Epithelial cell of esophagus (primary cell): ENCODE results near the gene RMND5A.
"Not testable (repeated sequence)": the region's sequence is repeated elsewhere in the genome, so short reads cannot be mapped to it uniquely, and the experiment has no call there.

ENCODE experiments used
- DNase-seq: peaks from one replicate; pipeline ENCODE4 v3.0.0; 2010; ENCODE audit warnings: low read depth
- H3K4me3 ChIP-seq: 2 replicates; pipeline ENCODE4 v1.5.1; 2011; ENCODE audit warnings: mild to moderate bottlenecking, low read length, control low read depth
- CTCF ChIP-seq: IDR thresholded peaks from 2 replicates; pipeline ENCODE4 v1.5.1; 2011; ENCODE audit warnings: low read depth, mild to moderate bottlenecking, low read length, control low read depth, inconsistent platforms; ENCODE audit not compliant: insufficient read depth; ENCODE audit errors: missing control alignments

RMND5A gene

GRCh38 chr2:86697551-86698104 lies 22.5 kb upstream of the RMND5A start:
- no peak overlapping the region for H3K4me3 ChIP-seq
- DNase-seq: peak; percentile 51

GRCh38 chr2:86700690-86701089 lies 19.4 kb upstream of the RMND5A start:
- H3K4me3 ChIP-seq: no peak overlapping the region
- no peak for TF ChIP-seq CTCF
- no peak for DNase-seq

More at GRCh38 chr2:86697551-86698104, 22.5 kb upstream of the RMND5A start:
- TF ChIP-seq CTCF: no peak

- DNase-seq: peak; percentile 96
- no peak overlapping the region for H3K4me3 ChIP-seq
- TF ChIP-seq CTCF: peak; percentile 32
Observed at GRCh38 chr2:86703704-86704361, 16.3 kb upstream of the RMND5A start.

- peak; percentile 80 for DNase-seq
- TF ChIP-seq CTCF: no peak
- no peak overlapping the region for H3K4me3 ChIP-seq
Observed at GRCh38 chr2:86704459-86704971, 15.6 kb upstream of the RMND5A start.

GRCh38 chr2:86706220-86706619 lies 13.9 kb upstream of the RMND5A start:
- no peak for DNase-seq
- H3K4me3 ChIP-seq: no peak overlapping the region
- no peak for TF ChIP-seq CTCF

- DNase-seq: no peak
- no peak overlapping the region for H3K4me3 ChIP-seq
- no peak for TF ChIP-seq CTCF
Observed at GRCh38 chr2:86706935-86707334, 13.2 kb upstream of the RMND5A start.

- DNase-seq, H3K4me3 ChIP-seq: not testable (repeated sequence)
Observed at GRCh38 chr2:86708126-86708525, 12.0 kb upstream of the RMND5A start.

- DNase-seq, H3K4me3 ChIP-seq: not testable (repeated sequence)
Observed at GRCh38 chr2:86714579-86715173, 5.4 kb upstream of the RMND5A start.

- peak overlapping the region; percentile 51 for H3K4me3 ChIP-seq
- DNase-seq: not testable (repeated sequence)
Observed at GRCh38 chr2:86719263-86719636, 841 bp upstream of the RMND5A start.

- DNase-seq: peak; percentile 46
- H3K4me3 ChIP-seq: peak overlapping the region; percentile 55
Observed at GRCh38 chr2:86720540-86721320, 639 bp downstream of the RMND5A start.

- not testable (repeated sequence) for DNase-seq, H3K4me3 ChIP-seq
Observed at GRCh38 chr2:86725706-86726105, 5.6 kb downstream of the RMND5A start.
